GM12878 (cell line): ENCODE data around the gene QSOX1. TPM values are rescaled to one million over a fixed set of nuclear protein-coding genes. Genes with fewer than 3 reads are reported as not detected.

Experiments
- ATAC-seq: fragments of 200-7000 bp; cut with Tn5 transposase; 3 replicates; pipeline ENCODE4 v1.9.1; 2020; ENCODE audit warnings: mild to moderate bottlenecking, moderate library complexity
- BruUV-seq: library from RNA; stranded (reverse); fragments of 400-500 nt; replicated peaks from 2 replicates; lab custom pipeline; 2021; lab: Mats Ljungman, UMichigan
- CTCF ChIA-PET: fragments of 300-600 bp; sonication (Branson Sonifier 250); formaldehyde crosslinking; extraction: SDS; loops from one replicate; lab custom pipeline; 2021; ENCODE audit warnings: inconsistent platforms; lab: Yijun Ruan, JAX
- POLR2A ChIA-PET: fragments of 350-600 bp; formaldehyde crosslinking; extraction: SDS; loops from one replicate; lab custom pipeline; 2021; ENCODE audit warnings: inconsistent platforms; lab: Charles Lee
- RAD21 ChIA-PET: fragments of 300-600 bp; sonication (Branson Sonifier 250); formaldehyde crosslinking; loops from one replicate; lab custom pipeline; 2023; ENCODE audit warnings: antibody characterized with exemption; ENCODE audit not compliant: unreplicated experiment; lab: Charles Lee
- SMC1A ChIA-PET: fragments of 300-600 bp; sonication (Branson Sonifier 250); formaldehyde crosslinking; loops from one replicate; lab custom pipeline; 2023; ENCODE audit not compliant: unreplicated experiment, uncharacterized antibody; lab: Charles Lee
- DNase-seq: peaks from one replicate; pipeline ENCODE4 v3.0.0-alpha.2; 2011; ENCODE audit warnings: low read depth, low spot score
- FAIRE-seq: peaks from 3 replicates; lab custom pipeline; 2011; peaks lifted over from hg19 to GRCh38; lab: Jason Lieb, UNC
- H2AFZ ChIP-seq: 2 replicates; pipeline ENCODE4 v1.6.0; 2011; ENCODE audit warnings: low read depth, low read length, control low read depth; ENCODE audit not compliant: control insufficient read depth
- H3K27ac ChIP-seq: 2 replicates; pipeline ENCODE4 v1.5.1; 2011; ENCODE audit warnings: control low read depth; ENCODE audit not compliant: control insufficient read depth, insufficient read depth
- H3K27me3 ChIP-seq, 2 experiments: replicated peaks in 1 of 2; 2 replicates each; pipeline versions ENCODE4 v1.6.0 to v1.6.1; 2011; ENCODE audit warnings: low read length in 1 of 2; ENCODE audit not compliant: control insufficient read depth in 2 of 2, insufficient read depth in 2 of 2
- H3K36me3 ChIP-seq, 2 experiments: 2 replicates each; pipeline ENCODE4 v1.5.1; 2011; ENCODE audit warnings: low read length in 1 of 2; ENCODE audit not compliant: control insufficient read depth in 2 of 2, insufficient read depth in 2 of 2
- H3K4me1 ChIP-seq: 2 replicates; pipeline ENCODE4 v1.6.1; 2011; ENCODE audit warnings: mild to moderate bottlenecking, low read length, moderate library complexity, mixed read lengths; ENCODE audit not compliant: control insufficient read depth, insufficient read depth
- H3K4me2 ChIP-seq: 2 replicates; pipeline ENCODE4 v1.6.0; 2011; ENCODE audit warnings: control low read depth; ENCODE audit not compliant: control insufficient read depth, insufficient read depth
- H3K4me3 ChIP-seq: fragments of 200-600 bp; sonication (generic); 2 replicates; pipeline ENCODE4 v1.5.1; 2016
- H3K79me2 ChIP-seq: 2 replicates; pipeline ENCODE4 v1.6.0; 2011; ENCODE audit warnings: low read length; ENCODE audit not compliant: control insufficient read depth, insufficient read depth
- H3K9ac ChIP-seq: 2 replicates; pipeline ENCODE4 v1.8.0; 2011; ENCODE audit warnings: low read length, control low read depth, mixed read lengths; ENCODE audit not compliant: control insufficient read depth, insufficient read depth
- H3K9me3 ChIP-seq: replicated peaks from 3 replicates; pipeline ENCODE4 v1.5.1; 2011; ENCODE audit warnings: mild to moderate bottlenecking, low read length; ENCODE audit not compliant: control insufficient read depth, insufficient read depth
- H4K20me1 ChIP-seq: 2 replicates; pipeline ENCODE4 v1.6.0; 2011; ENCODE audit not compliant: control insufficient read depth, insufficient read depth
- PML ChIP-seq: IDR thresholded peaks from 2 replicates; pipeline ENCODE4 v1.6.1; 2012; ENCODE audit warnings: low read length, inconsistent platforms
- SREBF2 ChIP-seq: IDR thresholded peaks from 2 replicates; pipeline ENCODE4 v1.6.1; 2012; ENCODE audit warnings: mild to moderate bottlenecking, low read length
- SUPT20H ChIP-seq: IDR thresholded peaks from 2 replicates; pipeline ENCODE4 v1.6.1; 2011; ENCODE audit warnings: low read depth, mild to moderate bottlenecking, low read length, moderate library complexity, borderline replicate concordance; ENCODE audit not compliant: control insufficient read depth
- USF2 ChIP-seq: IDR thresholded peaks from 2 replicates; pipeline ENCODE4 v1.6.1; 2011; ENCODE audit warnings: low read depth, low read length, improper control_type of control experiment, borderline replicate concordance
- ZNF274 ChIP-seq: IDR thresholded peaks from one replicate; pipeline ENCODE4 v1.8.0; 2011; ENCODE audit not compliant: insufficient read length, insufficient read depth
- WGBS: methylation state at CpG from one replicate; pipeline ENCODE4 v1.1.6; 2016; ENCODE audit warnings: low lambda C conversion rate; ENCODE audit not compliant: insufficient replicate concordance, insufficient coverage; ENCODE audit errors: missing lambda C conversion rate; 5-methylcytosine and 5-hydroxymethylcytosine counted together
- in situ Hi-C: fragments of 300-500 bp; cut with MboI; formaldehyde crosslinking; loops from 9 replicates; pipeline ENCODE4 v1.14.3; 2018; ENCODE audit warnings: mixed read lengths
- intact Hi-C: fragments of 100-400 bp; cut with micrococcal nuclease; formaldehyde crosslinking; loops from one replicate; pipeline ENCODE4 v1.14.2; 2022; ENCODE audit not compliant: unreplicated experiment
- polyA plus RNA-seq, 11 experiments: library from polyadenylated mRNA; depleted of rRNA in 4 of 11; unstranded in 6 of 11; stranded (reverse) in 5 of 11; fragments of >200 nt; fragmentation: Nextera tagmentation in 4 of 11; fragmentation: Illumina TruSeq in 1 of 11; extraction: Ambion mirVana in 4 of 11; extraction: Trizol in 1 of 11; gene quantifications; 1 replicate in 1 of 11; 2 replicates in 10 of 11; pipeline versions ENCODE4 v1.2.1 to v1.2.3, GENCODE V29; 2011 to 2016; ENCODE audit warnings: inconsistent platforms in 2 of 11, missing spikeins in 2 of 11, low read depth in 1 of 11
- total RNA-seq, 4 experiments: library from RNA; depleted of rRNA in 3 of 4; stranded (reverse); fragments of >200 nt in 3 of 4; fragmentation: Illumina TruSeq in 1 of 4; extraction: Trizol in 1 of 4; gene quantifications; 2 replicates each; pipeline versions ENCODE4 v1.2.1 to v1.2.3, GENCODE V29; 2013 to 2021

QSOX1 gene
- total and polyA plus RNA-seq, 10 of the 15 experiments (the other 5 are each of a cell fraction or from before 2014, with no cell fraction given), result 1.8 to 31.3 (median 11.2) TPM

GRCh38 chr1:180163041-180163440 is 8.4 kb downstream of the QSOX1 start:
- no peaks in the 10 kb centered on the region for H3K9me3 ChIP-seq
- H3K4me2 ChIP-seq, result no peak overlapping the region
- CTCF ChIA-PET, result interaction anchor here (1.0 kb wide), 1 partner anchor 348 kb away, joined by 3 read pairs; no protein-coding TSS in a partner anchor
- FAIRE-seq (no peak), DNase-seq (no peak), ATAC-seq (no peak)
- H3K27ac ChIP-seq, result no peak overlapping the region
- no peaks in the 10 kb centered on the region for H3K4me1 ChIP-seq
- H3K27me3 ChIP-seq, result no peaks in the 10 kb centered on the region
- no peaks in the 10 kb centered on the region for H4K20me1 ChIP-seq
- H3K36me3 ChIP-seq, result peaks cover 2 to 4% of the 10 kb centered on the region in 2 experiments; a peak in 2 of 4 replicates
- RAD21 ChIA-PET, result no interaction called here
- WGBS, result 18% methylated on average over 2 of the region's 2 CpGs
- no TSS peak for BruUV-seq
- H3K4me3 ChIP-seq, result no peak overlapping the region
- intact Hi-C loops (no loop called here), in situ Hi-C loops (no loop called here)
- TF ChIP-seq PML (no peak), USF2 (no peak), SUPT20H (no peak)
- no peak overlapping the region for H2AFZ ChIP-seq
- no peak overlapping the region for H3K9ac ChIP-seq
- SMC1A ChIA-PET, result no interaction called here
- no peaks in the 10 kb centered on the region; the same call in 1 of the 2 replicates for H3K79me2 ChIP-seq
- POLR2A ChIA-PET, result no interaction called here

GRCh38 chr1:180165096-180165495 is 10.4 kb downstream of the QSOX1 start:
- ChIA-PET POLR2A (no interaction called here), CTCF (interaction anchor here (0.7 to 2.7 kb wide), 3 partner anchors 12 to 316 kb away, joined by 3 to 11 read pairs (median 3); no protein-coding TSS in a partner anchor), RAD21 (interaction anchor here (1.1 kb wide), 1 partner anchor 14 kb away, joined by 3 read pairs; no protein-coding TSS in a partner anchor), SMC1A (interaction anchor here (0.6 kb wide), 1 partner anchor 186 kb away, joined by 3 read pairs; no protein-coding TSS in a partner anchor)
- 96% methylated on average over 2 of the region's 2 CpGs for WGBS
- H4K20me1 ChIP-seq, result no peaks in the 10 kb centered on the region
- no peak overlapping the region for H2AFZ ChIP-seq
- BruUV-seq, result no TSS peak
- DNase-seq (no peak), FAIRE-seq (no peak), ATAC-seq (no peak)
- no peaks in the 10 kb centered on the region for H3K4me1 ChIP-seq
- H3K9ac ChIP-seq, result no peak overlapping the region
- H3K27me3 ChIP-seq, result no peaks in the 10 kb centered on the region
- H3K79me2 ChIP-seq, result no peaks in the 10 kb centered on the region
- intact Hi-C loops (no loop called here), in situ Hi-C loops (no loop called here)
- H3K4me2 ChIP-seq, result no peak overlapping the region
- H3K4me3 ChIP-seq, result no peak overlapping the region
- peaks cover 0 to 6% of the 10 kb centered on the region in 2 experiments; a peak in 2 of 4 replicates for H3K36me3 ChIP-seq
- H3K9me3 ChIP-seq, result no peaks in the 10 kb centered on the region
- TF ChIP-seq SREBF2, result no peak
- no peak for TF ChIP-seq ZNF274
- TF ChIP-seq, all 136 proteins: peak for 0
- H3K27ac ChIP-seq, result no peak overlapping the region
